HG03439 (cell line): ENCODE data around the gene MTRFR.

ENCODE experiments used
- ATAC-seq: cut with Tn5 transposase; IDR thresholded peaks from one replicate; pipeline ENCODE4 v1.9.1; 2021; ENCODE audit warnings: mild to moderate bottlenecking, moderate library complexity; ENCODE audit not compliant: unreplicated experiment

The MTRFR gene

DNA sequence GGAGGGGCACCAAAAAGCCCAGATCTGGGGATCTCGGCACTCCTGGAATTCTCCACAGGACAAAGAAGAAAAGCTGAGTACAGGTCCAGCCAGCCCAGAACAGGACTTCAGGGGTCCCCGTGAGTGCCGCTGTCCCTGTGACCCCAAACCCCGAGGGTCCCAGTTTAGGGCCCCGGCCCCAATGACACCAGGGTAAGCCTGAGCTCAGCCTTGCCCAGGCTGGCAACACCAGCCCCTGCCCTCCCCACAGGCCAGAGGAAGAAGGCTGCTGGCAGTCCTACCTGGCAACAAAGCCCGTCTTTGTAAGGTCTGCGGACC lies 36.6 kb downstream of the MTRFR start:
- no peak for ATAC-seq

DNA sequence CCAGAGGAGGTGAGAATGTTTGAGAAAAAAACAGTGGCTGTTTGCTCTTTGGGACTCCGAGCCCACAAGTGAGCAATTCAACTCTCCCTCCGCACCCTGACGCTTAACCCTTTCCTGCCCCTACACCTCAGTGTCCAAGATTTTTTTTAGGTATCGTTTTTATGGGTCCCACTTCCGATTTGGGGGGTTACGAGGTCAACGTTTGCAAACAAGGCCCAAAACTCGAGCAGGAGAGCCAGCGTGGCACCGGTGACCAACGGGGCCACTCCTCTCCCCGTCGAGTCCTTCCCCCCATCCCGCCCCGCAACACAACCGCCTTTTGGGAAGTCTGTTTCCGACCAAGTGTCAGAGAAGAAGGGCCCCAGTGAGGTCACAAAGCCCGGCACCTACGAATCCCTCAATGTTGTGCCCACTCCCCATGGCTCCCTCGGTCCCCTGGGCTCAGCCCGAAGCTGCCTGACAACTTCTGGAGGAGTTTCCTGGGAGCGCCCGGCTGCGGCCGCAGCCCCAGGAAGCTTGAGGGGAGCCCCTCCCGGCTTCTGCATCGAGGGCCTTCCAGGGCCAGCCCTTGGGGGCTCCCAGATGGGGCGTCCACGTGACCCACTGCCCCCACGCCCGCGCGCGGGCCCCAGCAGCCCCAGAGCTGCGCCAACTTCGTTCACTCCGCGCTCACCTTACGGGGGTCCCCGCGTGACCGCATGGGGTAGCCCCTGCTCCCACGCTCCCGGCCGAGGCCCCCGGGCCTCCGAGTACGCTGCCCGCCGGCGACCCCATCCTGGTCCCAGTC lies 37.2 kb downstream of the MTRFR start:
- peak; percentile 3 for ATAC-seq

DNA sequence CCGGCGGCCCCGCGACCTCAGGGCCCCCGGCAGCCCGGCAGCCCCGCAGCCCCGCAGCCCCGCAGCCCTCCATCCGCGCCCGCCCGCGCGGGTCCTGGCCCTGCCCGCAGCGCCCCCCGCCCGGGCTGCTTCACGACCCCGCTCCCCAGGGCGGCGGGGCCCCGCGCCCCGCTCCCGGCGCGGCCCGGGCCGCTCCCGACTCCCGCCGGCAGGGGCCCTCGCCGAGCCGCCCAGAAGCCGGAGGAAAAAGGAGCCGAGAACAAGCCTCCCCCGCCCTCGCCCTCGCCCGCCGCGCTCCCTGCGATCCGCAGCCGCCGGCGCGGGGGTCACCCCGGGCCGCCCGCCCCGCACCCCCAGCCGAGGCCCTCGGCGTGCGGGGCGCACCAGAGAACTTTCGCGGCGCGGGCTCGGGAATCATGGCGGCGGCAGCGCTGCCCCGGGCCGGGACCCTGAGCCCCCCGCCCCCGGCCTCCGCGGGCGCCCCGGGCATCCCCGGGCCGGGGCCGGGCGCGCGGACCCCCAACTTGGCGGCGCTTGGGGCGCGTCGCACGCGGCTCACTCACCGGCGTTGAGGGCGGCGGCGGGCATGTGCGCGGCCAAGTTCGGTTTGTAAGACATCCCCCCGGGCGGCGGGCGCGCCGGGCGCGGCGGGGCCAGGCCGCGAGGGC lies 37.9 kb downstream of the MTRFR start:
- ATAC-seq: peak; percentile 52

DNA sequence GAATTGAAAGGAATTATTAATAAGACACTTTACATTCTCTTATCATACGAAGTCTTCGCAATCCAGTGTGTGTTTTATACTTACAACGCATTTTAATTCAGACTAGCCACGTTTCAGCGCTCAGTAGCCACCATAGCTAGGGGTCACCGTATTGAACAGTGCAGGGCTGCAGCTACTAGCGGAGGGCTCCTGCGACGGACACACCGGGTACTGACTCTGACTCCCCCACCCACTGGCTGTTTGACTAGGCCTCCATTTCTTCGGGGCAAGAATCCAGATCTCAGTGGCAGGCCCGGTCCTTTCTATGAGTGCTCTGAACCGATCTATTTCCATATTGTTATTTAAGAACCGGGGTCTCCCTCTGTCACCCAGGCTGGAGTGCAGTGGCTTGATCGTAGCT lies 39.9 kb downstream of the MTRFR start:
- no peak for ATAC-seq

DNA sequence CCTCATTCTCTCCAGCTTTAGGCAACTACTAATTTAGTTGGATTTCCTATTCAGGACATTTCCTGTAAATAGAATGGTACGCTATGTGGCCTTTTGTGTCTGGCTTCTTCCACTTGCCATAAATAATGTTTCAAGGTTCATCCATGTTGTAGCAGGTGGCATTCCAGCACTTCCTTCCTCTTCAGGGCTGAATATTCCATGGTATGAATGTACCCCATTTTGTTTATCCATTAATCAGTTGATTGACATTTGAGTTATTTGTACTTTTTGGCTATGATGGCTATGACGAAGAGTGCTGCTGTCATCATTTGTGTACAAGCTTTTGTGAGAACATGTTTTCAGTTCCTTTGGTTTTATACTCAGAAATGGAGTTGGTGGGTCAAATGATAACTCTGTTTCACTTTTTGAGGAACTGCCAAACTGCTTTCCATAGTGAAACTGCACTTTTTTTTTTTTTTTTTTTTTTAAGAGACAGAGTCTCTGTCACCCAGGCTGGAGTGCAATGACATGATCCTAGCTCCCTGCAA lies 44.9 kb downstream of the MTRFR start:
- peak; percentile 65 for ATAC-seq

DNA sequence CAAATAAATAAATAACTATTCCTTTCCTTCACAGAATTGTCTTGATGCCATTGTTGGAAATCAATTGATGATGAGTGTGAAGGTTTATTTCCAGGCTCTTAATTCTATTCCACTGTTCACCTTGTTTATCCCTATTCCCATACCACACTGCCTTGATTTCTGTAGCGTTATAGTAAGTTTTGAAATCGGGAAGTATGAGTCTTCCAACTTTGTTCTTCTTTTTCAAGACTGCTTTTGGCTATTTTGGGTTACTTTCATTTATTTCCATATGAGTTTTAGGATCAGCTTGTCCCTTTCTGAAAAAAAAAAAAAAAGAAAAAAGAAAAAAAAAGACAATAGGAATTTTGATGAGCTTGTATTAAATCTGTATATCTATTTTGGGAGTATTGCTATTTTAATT lies 47.7 kb downstream of the MTRFR start:
- ATAC-seq: no peak

DNA sequence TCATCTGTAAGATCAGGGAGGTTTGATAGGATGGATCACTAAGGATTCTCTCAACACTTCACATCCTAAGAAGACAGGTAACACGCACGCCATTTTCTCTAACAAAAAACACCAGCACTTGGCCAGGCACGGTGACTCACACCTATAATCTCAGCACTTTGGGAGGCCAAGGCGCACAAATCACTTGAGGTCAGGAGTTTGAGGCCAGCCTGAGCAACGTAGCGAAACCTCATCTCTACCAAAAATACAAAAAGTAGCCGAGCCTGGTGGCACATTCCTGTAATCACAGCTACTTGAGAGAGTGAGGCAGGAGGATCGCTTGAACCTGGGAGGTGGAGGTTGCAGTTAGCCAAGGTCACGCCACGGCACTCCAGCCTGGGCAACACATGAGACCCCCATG lies 48.9 kb downstream of the MTRFR start:
- ATAC-seq: no peak

DNA sequence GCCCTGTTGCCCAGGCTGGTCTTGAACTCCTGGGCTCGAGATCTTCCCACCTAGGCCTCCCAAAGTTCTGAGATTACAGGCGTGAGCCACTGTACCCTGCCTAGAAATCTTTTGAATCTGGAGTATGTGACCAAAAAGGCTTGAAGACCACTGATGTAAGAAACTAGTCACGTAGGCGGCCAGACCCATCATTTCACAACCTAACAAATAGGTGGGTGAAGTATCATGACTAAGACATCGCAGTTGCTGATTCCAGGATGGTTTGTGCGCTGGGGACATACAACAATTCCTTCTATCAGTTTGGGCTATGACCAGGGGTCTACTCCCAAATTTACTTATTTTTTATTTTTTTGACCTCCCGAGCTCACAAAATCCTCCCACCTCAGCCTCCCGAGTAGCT lies 50.2 kb downstream of the MTRFR start:
- ATAC-seq: no peak

DNA sequence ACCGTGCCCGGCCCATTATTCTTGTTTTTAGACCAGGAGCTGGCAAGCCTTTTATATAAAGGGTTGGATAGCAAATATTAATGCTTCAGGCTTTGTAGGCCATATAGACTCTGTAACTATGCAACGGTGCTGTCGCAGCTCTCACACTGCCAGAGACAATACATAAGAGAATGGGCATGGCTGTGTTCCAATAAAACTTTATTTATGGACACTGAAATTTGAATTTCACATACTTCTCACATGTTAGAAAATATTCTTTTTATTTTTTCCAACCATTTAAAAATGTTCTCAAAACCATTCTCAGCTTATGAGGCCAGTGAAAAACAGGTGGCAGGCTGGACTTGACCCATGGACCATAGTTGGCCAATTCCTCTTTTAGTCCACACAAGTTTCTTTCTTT lies 51.4 kb downstream of the MTRFR start:
- ATAC-seq: no peak

DNA sequence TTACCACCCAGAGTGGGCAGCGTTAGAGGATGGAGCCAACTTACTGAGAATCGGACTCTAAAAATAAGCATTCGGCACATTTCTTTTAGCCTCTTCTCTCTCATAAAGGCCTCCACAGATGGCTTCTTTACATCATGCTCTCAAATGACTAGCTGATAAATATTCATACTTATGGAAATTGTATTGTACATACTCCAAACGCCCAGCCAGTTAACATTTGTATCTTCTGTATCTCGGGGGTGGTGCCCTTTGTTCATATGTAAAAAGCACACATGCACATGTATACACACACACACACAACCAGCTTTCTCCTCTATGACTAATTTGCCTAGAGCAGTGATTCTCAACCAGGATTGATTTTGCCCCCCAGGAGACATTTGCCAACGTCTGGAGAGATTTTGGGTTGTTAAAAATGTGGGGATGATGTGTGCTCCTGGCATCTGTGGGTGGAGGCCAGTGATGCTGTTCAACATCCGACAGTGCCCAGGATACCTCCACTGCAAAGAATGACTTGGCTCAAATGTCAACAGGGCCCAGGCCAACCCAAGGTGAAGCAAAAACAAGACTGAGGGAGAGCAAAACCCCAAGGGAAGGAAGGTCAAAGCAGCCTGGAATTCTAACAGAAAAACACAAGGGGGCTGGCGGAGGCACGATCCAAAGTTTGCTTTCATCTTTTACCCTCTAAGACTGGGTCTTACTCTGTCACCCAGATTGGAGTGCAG lies 53.6 kb downstream of the MTRFR start:
- no peak for ATAC-seq

DNA sequence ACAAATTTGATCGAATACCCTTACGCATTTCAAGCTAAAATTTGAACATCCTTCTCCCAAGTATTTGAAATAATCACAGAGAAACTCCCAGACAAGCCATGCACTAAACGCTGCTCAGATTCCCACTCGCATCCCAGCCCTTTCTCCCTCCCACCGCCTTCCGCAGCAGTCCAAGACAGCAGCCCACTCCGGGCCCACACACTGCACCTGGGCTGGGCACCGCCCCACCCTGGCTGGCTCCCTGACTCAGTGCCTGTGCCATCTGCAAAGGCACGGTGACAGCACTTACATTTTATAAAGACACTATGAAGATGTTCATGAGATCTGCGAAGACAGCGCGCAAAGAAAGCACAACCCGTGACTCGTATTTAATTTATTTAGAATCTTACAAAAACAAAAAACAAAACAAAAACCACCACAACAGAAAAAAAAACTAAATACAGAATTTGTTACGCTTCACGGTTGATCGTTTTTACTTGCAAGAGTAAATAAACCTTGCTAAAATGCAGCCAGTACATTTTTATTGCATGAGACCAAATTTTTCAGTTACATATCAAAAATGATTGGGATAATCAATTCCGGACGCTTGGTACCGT lies 55.6 kb downstream of the MTRFR start:
- no peak for ATAC-seq

DNA sequence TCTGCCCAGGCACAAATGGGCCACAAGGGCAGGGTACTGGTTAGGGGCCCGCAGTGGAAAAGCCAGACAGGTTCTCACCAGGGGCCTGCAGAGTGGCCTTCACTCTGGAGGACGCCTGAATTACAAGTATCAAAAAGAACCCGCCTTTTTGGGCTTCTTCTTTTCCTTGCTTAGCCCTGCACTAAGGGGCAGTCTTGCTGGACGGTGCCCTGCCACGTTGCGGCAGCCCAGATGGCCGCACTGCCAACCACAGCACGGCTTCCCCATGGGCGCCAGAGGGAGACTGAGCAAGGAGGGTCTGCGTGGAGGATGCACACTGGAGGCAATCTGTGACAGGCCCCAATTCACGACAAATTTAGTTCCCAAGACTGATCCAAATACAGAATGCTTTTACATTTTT lies 56.7 kb downstream of the MTRFR start:
- no peak for ATAC-seq

DNA sequence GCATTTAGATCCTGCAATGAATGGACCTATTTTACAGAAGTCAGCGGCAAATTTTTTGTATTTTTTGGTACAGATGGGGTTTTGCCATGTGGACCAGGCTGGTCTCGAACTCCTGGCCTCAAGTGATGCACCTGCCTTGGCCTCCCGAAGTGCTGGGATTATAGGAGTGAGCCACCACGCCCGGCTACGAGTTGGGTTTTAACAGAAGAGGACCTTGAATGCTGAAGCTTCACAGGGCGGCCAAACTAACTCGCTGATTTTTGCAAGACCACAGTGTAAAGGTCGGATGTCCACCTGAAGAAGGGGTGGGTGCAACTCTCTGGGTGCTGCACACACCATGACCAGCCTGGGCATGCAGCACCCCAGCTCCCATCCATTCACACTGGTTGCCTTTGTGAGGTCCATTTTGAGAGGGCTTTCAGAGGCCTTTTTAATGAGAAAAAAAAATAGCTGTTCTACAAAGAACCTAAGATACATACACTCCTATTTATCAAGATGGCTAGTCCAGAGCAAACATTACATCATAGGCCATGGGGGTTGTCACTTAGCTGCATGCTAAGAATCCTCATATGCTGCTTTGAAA lies 60.0 kb downstream of the MTRFR start:
- no peak for ATAC-seq

DNA sequence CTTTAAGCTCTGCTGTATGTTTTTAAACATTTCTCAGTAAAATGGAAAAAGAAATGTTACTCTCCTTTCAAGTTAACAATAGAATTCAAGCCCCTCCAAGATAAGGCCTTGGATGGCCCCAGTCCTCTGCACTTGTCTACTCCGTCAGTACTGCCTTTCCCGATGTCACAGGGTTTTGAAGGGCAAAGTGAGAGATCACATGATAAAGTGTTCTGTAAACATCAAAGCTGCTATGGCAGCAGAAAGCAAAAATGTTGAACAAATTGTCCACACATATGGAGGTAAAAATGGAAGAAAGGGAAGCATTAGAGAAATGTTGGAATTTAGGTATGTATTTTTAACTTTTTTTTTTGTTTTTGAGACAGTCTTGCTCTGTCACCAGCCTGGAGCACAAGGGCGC lies 71.9 kb downstream of the MTRFR start:
- no peak for ATAC-seq

DNA sequence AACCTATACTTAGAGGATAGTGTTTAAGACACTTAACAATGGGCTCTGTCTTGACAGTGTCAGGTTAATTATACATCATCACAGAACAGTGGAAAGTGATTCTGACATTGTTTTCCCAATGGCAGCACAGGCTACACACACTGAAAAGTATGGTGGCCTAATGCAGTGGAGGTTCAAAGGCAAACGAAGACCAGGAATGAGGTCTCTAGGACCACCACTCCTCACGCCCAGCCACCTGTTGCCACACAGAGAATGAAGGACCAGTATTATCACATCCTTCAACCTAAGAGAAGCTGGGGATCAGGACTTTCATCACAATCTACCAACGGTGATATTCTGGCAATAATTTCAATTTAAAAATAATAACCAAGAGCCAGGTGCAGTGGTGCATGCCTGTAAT lies 73.0 kb downstream of the MTRFR start:
- ATAC-seq: no peak
